Measurements from ENCODE around the gene DTHD1.
A peak's percentile ranks its signal among the peaks of the same experiment; 100 is the strongest.

Gene DTHD1

GRCh38 chr4:36348403-36348938 is 67.1 kb downstream of the DTHD1 start:
- DNase-seq (ENCODE audit: low read depth in 3 of 3) = peak in 1 of 3 experiments; percentile 9

- no peak for DNase-seq (ENCODE audit: low read depth in 3 of 3)
Observed at GRCh38 chr4:36349938-36350549, 68.6 kb downstream of the DTHD1 start.

- DNase-seq (ENCODE audit: low read depth in 3 of 3) = peak; percentile 46 to 64 (median 59)
Observed at GRCh38 chr4:36351082-36351666, 69.8 kb downstream of the DTHD1 start.

- no peak for DNase-seq (ENCODE audit: low read depth in 3 of 3)
Observed at GRCh38 chr4:36353998-36354397, 72.6 kb downstream of the DTHD1 start.

GRCh38 chr4:36358173-36358572 is 76.8 kb downstream of the DTHD1 start:
- no peak for DNase-seq (ENCODE audit: low read depth in 3 of 3)

- DNase-seq (ENCODE audit: low read depth in 3 of 3) = no peak
Observed at GRCh38 chr4:36360755-36361154, 79.3 kb downstream of the DTHD1 start.

GRCh38 chr4:36363024-36363423 is 81.6 kb downstream of the DTHD1 start:
- DNase-seq (ENCODE audit: low read depth in 3 of 3) = no peak

GRCh38 chr4:36374836-36375511 is 93.6 kb downstream of the DTHD1 start:
- DNase-seq (ENCODE audit: low read depth in 3 of 3) = no peak

- no peak for DNase-seq (ENCODE audit: low read depth in 3 of 3)
Observed at GRCh38 chr4:36385951-36386571, 104.6 kb downstream of the DTHD1 start.

- no peak for DNase-seq (ENCODE audit: low read depth in 3 of 3)
Observed at GRCh38 chr4:36386691-36387090, 105.3 kb downstream of the DTHD1 start.

GRCh38 chr4:36388710-36389109 is 107.3 kb downstream of the DTHD1 start:
- no peak for DNase-seq (ENCODE audit: low read depth in 3 of 3)

GRCh38 chr4:36391411-36391810 is 110.0 kb downstream of the DTHD1 start:
- no peak for DNase-seq (ENCODE audit: low read depth in 3 of 3)

GRCh38 chr4:36392024-36392423 is 110.6 kb downstream of the DTHD1 start:
- DNase-seq (ENCODE audit: low read depth in 3 of 3) = no peak

GRCh38 chr4:36392916-36393315 is 111.5 kb downstream of the DTHD1 start:
- DNase-seq (ENCODE audit: low read depth in 3 of 3) = no peak
